HEK293T (cell line): ENCODE results near the gene CRYBG1.

Experiments used
- BHLHE40 ChIP-seq: fragments of 450-650 bp; IDR thresholded peaks from 2 replicates; pipeline ENCODE4 v1.6.1; 2016; ENCODE audit warnings: mild to moderate bottlenecking, moderate library complexity, borderline replicate concordance
- ELF4 ChIP-seq: fragments of 450-650 bp; IDR thresholded peaks from 2 replicates; pipeline ENCODE4 v1.6.1; 2017; ENCODE audit warnings: antibody characterized with exemption
- FOXA1 ChIP-seq: fragments of 450-650 bp; IDR thresholded peaks from 2 replicates; pipeline ENCODE4 v1.6.1; 2016; ENCODE audit warnings: mild to moderate bottlenecking
- FOXK2 ChIP-seq: fragments of 450-650 bp; IDR thresholded peaks from 2 replicates; pipeline ENCODE4 v1.6.1; 2016; ENCODE audit warnings: mild to moderate bottlenecking
- FOXM1 ChIP-seq: fragments of 450-650 bp; IDR thresholded peaks from 2 replicates; pipeline ENCODE4 v1.6.1; 2017; ENCODE audit warnings: mild to moderate bottlenecking, borderline replicate concordance
- L3MBTL2 ChIP-seq: fragments of 450-650 bp; conservative IDR thresholded peaks from 2 replicates; pipeline ENCODE4 v1.6.1; 2016; ENCODE audit warnings: mild to moderate bottlenecking
- LEF1 ChIP-seq: fragments of 450-650 bp; IDR thresholded peaks from 2 replicates; pipeline ENCODE4 v1.6.1; 2017; ENCODE audit warnings: mild to moderate bottlenecking, borderline replicate concordance
- NFRKB ChIP-seq: fragments of 450-650 bp; IDR thresholded peaks from 2 replicates; pipeline ENCODE4 v1.6.1; 2016; ENCODE audit warnings: mild to moderate bottlenecking, moderate library complexity
- SP1 ChIP-seq: fragments of 450-650 bp; IDR thresholded peaks from 2 replicates; pipeline ENCODE4 v1.6.1; 2017
- SUZ12 ChIP-seq: fragments of 450-650 bp; IDR thresholded peaks from 2 replicates; pipeline ENCODE4 v1.6.1; 2016; ENCODE audit warnings: mild to moderate bottlenecking
- TARDBP ChIP-seq: fragments of 450-650 bp; IDR thresholded peaks from 2 replicates; pipeline ENCODE4 v1.6.1; 2016
- ZNF384 ChIP-seq: fragments of 450-650 bp; IDR thresholded peaks from 2 replicates; pipeline ENCODE4 v1.6.1; 2016
- TF ChIP-seq, protein P1 (sequence below): fragments of 450-650 bp; IDR thresholded peaks from 2 replicates; pipeline ENCODE4 v1.6.1; 2016

DNA sequence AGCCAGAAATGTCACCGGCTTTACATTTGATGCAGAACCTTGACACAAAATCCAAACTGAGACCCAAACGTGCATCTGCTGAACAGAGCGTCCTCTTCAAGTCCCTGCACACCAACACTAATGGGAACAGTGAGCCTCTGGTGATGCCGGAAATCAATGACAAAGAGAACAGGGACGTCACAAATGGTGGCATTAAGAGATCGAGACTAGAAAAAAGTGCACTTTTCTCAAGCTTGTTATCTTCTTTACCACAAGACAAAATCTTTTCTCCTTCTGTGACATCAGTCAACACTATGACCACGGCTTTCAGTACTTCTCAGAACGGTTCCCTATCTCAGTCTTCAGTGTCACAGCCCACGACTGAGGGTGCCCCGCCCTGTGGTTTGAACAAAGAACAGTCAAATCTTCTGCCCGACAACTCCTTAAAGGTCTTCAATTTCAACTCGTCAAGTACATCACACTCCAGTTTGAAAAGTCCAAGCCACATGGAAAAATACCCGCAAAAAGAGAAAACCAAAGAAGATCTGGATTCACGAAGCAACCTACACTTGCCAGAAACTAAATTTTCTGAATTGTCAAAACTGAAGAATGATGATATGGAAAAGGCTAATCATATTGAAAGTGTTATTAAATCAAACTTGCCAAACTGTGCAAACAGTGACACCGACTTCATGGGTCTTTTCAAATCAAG is 160.3 kb downstream of the CRYBG1 start:
- no peak for TF ChIP-seq ELF4
- TF ChIP-seq, protein P1, sequence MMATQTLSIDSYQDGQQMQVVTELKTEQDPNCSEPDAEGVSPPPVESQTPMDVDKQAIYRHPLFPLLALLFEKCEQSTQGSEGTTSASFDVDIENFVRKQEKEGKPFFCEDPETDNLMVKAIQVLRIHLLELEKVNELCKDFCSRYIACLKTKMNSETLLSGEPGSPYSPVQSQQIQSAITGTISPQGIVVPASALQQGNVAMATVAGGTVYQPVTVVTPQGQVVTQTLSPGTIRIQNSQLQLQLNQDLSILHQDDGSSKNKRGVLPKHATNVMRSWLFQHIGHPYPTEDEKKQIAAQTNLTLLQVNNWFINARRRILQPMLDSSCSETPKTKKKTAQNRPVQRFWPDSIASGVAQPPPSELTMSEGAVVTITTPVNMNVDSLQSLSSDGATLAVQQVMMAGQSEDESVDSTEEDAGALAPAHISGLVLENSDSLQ, result no peak
- TF ChIP-seq LEF1, result no peak
- no peak for TF ChIP-seq FOXK2
- TF ChIP-seq SP1, result no peak
- TF ChIP-seq TARDBP, result no peak
- TF ChIP-seq FOXA1, result no peak
- TF ChIP-seq BHLHE40, result no peak
- TF ChIP-seq FOXM1, result no peak
- no peak for TF ChIP-seq SUZ12
- TF ChIP-seq ZNF384, result no peak
- no peak for TF ChIP-seq NFRKB
- TF ChIP-seq L3MBTL2, result no peak
